MV-4-11 (cell line): ENCODE measurements around the gene MSN.

ENCODE experiments used
- DNase-seq: peaks from one replicate; lab custom pipeline; 2025; lab: John Stamatoyannopoulos, UW

Gene MSN

GRCh38 chrX:65673857-65674203 lies 6.4 kb downstream of the MSN start:
- DNase-seq, result no peak

GRCh38 chrX:65674204-65674893 lies 6.9 kb downstream of the MSN start:
- DNase-seq, result peak; percentile 31

DNA sequence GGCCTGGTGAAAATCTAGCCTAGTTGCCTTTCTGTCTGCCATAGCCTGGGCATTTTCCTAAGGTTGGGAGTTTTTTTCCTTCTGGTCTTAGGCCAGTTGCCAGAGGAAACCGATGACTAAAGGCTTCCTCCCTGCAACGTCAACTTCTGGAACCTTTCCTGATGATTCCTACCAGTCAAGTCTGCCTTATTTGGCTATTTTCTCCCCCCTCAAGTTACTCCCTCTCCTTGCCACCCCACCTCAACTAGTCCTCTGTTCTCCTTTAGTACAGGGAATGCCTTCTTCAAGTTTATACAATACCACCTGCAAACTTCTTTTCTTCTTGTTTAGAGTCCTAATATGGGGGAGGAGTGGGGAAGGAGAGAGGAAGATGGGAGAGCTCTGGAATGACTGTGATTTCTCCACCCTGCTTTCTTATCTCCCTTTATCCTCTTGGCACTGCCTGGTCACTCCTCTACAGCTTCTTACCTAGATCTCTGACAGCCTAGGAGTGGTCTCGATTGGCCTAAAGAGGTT lies 10.6 kb downstream of the MSN start:
- no peak for DNase-seq

- peak; percentile 73 for DNase-seq
Observed at GRCh38 chrX:65679071-65679540, 11.7 kb downstream of the MSN start.

DNA sequence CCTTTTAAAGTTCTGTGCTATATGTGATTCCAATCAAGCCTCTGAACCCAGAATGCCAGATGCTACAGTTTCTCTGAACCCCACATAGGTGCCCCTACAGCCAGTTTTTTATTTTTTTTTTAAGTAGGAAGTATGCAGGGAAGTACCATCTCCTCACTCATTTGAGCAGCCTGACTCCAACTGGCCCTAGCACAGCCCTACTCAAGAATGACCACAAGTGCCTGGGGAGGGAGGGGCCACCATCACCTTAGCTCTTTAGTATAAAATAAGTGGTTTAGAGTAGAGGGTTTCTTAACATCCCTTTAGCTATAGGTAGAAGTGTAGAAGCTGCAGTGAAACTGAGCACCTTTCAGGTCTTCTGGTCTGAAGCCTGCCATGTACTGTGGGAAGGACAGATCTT lies 14.4 kb downstream of the MSN start:
- no peak for DNase-seq

DNA sequence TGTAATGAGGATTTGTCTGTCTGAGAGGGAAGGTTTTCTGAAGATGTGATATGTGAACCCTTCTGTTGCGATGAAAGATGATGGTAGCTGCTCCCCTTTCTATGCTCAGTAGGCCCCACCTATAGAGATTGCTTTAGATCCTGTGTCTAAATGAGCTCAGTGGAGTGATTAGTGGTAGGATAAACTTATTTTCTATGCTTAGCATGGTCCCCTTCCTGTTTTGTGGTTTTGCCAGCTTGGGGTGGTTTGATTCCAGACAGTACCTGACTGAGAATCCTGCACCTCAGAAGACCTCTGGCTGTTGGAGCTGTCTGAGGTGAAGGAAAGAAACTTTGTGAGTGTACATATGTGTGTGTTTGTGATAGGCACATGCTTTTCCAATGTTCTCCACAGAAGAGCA lies 17.7 kb downstream of the MSN start:
- no peak for DNase-seq

DNA sequence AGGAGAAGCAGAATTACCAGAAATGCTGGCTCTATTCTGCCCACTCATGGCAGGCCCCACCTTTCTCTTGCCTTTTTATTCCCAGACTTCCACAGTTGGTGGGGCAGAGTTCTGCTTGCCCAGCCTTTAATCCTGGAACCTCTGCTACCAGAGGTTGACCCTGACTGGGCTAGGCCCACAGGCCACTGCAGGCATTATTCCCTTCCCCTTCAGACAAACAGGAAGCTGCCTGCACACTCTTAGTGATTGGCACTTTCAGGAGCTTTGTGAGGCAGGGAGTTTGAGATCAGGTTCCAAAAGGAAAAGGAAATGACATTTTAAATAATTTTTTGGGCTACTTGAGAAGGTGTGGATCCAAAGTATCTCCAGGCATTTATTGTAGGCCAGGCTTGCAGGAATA lies 18.8 kb downstream of the MSN start:
- DNase-seq, result no peak

GRCh38 chrX:65687367-65687766 lies 19.9 kb downstream of the MSN start:
- DNase-seq, result no peak

- peak; percentile 80 for DNase-seq
Observed at GRCh38 chrX:65688403-65688871, 21.0 kb downstream of the MSN start.

DNA sequence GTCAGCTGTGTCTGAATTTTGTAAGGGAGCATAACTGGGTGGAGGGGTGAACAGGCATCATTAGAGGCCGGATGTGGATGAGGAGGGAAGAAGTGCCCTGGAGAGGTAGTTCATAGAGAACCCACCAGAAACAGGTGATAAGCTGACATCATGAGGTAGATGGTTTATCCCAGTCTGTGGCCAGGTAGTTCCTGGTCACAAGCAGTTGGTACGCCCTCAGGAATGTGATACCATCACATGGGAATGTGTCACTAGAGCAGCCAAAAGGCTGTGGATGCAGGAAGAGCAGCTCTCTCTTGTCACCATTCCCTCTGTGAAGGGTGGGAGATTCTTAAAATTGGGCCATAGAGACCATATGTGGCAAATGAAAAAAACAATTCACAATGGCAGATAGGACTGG lies 21.9 kb downstream of the MSN start:
- no peak for DNase-seq

- peak; percentile 45 for DNase-seq
Observed at GRCh38 chrX:65690057-65690855, 22.8 kb downstream of the MSN start.

DNA sequence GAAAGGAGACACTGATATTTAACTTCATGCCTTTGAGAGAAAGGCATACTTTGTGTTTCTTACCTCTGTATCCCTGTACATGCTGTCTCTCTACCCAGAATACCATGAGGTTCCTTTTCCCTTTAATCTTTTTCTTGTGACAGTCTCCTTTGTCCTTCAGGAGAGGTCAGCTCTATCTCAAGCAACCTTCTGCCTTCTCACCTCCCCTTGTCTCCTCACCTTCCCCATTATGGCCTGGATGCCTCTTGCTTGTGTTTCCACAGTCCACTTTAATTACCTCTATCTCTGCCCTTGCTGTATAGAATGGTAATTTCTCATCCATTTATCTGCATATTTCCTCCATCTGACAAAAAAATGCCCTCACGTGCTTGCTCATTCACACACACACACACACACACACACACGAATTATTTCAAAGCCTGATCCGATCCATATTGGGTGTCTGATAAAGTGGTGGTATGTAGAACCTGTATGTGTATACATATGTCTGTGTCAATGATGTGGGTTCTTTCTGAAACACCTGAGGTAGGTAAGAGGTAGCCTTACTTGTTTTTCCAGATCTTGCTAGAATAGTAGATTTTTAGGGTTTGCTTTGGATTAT lies 28.5 kb downstream of the MSN start:
- no peak for DNase-seq

DNA sequence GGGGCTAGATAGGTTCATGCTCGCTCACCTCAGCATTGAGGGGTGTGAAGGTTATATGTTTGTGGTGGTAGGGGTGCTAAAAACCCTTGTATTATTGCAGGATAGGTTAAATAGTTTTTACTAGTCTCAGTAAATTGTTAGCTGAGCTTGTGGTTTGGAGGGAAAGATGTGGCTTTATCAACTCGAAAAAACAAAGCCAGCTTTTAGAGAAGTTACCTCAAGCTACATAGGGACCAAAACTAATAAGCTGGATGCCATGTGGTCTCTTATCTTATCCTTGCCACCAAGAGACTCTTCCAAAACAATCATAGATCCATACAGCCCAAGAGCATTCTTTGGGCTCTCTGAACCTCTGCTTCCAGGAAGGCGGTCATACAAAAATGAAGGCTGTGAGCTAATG lies 29.2 kb downstream of the MSN start:
- DNase-seq, result peak; percentile 52

- peak; percentile 25 for DNase-seq
Observed at GRCh38 chrX:65697211-65697641, 29.8 kb downstream of the MSN start.

DNA sequence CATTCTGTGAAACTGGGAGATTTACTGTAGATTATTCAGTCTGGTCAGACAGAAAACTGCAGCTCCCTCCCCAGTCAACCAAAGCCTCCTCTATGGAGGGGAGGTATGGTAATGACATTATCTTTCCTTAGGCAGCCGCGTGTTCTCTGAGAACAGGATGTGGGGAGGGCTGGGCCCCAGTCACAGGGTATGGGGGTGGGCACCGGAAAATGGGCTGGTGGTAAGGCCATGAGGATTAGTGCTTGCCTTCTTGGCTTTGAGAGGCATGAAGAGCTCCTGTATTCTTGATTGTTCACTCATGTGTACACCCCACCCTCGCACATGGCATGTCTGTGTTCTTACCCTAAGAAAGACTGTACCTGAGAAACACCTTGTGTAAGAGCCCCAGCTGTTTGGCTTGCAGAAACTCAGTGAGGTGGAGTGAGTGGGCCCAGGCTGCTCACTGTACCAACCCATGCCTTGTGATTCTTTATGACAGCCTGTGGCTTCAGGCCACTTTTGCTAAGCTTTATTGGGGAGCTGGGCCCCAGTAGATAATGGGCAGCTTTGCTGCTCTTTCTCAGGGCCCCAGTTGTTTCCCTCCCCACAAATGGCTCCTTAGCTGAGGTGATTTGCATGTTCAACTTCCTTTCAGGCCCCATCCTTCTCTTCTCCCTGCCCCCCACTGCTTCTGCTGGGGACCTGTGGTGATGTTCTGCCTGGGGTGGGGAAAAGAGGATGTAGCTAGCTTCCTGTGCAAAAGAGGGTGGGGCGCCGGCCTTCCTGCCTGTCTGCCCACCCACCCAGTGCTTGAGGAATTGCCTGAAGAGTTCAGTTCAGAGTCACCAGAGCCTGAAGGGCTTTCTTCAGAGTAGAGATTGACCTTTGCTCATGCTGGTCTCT lies 30.7 kb downstream of the MSN start:
- peak; percentile 81 for DNase-seq

DNA sequence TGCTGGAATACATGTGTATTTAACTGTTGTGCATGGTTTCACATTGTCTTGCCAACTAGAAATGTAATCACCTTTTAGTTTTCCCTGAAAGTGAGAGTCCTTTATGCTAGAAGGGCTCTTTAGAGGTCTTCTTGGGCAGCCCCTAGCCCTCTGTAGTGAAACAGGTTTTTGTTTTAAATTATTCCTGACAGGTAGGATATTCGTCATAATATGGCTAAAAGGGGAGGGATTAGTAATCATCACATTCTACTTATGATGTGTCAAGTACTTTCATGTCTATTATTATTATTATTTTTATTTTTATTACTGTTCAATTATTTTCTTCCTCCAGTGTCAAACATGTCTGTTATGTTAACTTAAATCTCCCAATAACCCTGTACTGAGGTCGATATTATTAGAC lies 35.5 kb downstream of the MSN start:
- DNase-seq, result no peak

DNA sequence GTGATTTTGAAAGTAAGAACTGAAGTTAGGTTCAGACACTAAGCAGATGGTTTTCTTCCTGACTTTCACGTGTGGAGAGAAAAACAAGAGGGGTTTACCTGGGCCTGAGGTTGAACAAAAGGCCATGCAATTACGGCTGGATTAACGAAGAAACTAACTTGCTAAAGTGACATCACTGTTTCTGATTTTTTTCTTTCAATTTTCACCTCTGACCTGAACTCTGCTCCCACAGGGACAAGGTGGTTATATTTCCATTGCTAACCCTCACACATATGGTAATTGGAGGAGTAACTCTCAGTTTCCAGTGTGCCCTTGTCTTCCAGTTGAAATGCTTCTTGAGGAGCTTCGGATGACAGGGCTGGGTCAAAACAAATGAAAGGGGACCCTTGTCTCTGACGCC lies 38.0 kb downstream of the MSN start:
- no peak for DNase-seq

- no peak for DNase-seq
Observed at GRCh38 chrX:65706041-65706828, 38.8 kb downstream of the MSN start.

- DNase-seq, result no peak
Observed at GRCh38 chrX:65707151-65707550, 39.7 kb downstream of the MSN start.

DNA sequence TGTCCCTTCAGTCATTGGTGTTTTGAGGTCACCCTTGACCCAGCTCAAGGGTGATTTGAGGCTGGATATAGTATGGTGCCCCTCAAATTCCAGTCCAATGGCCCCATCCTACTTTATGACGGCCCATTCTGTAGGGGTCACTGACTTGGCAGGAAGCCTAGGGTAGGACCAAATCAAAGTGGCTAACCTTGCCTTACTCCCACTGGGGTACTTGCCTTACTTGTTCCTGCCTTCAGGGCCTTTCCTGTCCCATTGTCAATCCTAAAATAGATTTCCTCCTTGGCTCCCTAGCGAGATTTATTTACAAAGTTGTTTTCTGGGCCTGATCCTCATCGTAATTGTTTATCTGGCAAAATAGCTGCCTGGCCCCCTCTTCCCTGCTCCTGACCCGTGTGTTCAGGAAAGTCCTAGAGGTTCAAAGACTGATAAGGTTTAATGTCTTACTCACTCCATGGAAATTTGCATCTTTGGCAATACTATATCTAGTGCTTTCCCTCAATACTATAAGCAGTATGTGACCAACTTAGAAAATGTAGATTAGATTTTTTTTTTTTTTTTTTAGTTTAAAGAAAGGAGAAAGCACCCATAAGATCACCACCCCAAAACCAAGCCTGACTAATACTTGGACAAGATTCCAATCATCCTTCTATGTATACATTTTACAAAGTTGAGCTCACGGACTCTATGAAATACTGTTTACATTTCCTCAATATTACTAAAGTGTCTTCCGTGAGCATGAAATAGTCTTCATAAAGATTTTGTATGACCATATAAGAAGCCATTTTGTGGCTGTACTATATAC lies 44.8 kb downstream of the MSN start:
- no peak for DNase-seq
